Body of pancreas (tissue), 4 donors: Measurements from ENCODE around the gene NCS1. TPM values are rescaled to one million over a fixed set of nuclear protein-coding genes. Genes with fewer than 3 reads are reported as not detected.

Experiments
- ATAC-seq: fragments of 150-250 bp; one replicate; pipeline ENCODE4 v1.9.1; 2016
- DNase-seq, 4 donors: peaks; one replicate each; pipeline ENCODE4 v3.0.0-alpha.2; 2019
- H3K27ac ChIP-seq, 4 donors: fragments of 200-600 bp; sonication (generic); 1 replicate in 3 of 4; 2 replicates in 1 of 4; pipeline versions ENCODE4 v1.5.1 to v1.6.1; 2016 to 2019; ENCODE audit warnings: mild to moderate bottlenecking in 1 of 4, mixed read lengths in 1 of 4, moderate library complexity in 1 of 4
- H3K27me3 ChIP-seq, 2 donors: fragments of 200-600 bp; sonication (generic); one replicate each; pipeline ENCODE4 v1.6.0; 2016; ENCODE audit warnings: mild to moderate bottlenecking in 1 of 2
- H3K36me3 ChIP-seq, 2 donors: fragments of 200-600 bp; sonication (generic); replicated peaks in 1 of 2; 2 replicates each; pipeline ENCODE4 v1.5.1; 2016; ENCODE audit warnings: low read depth in 2 of 2; ENCODE audit not compliant: insufficient read depth in 1 of 2
- H3K4me1 ChIP-seq: fragments of 200-600 bp; sonication (generic); one replicate; pipeline ENCODE4 v1.6.0; 2016
- H3K4me3 ChIP-seq, 2 donors: fragments of 200-600 bp; sonication (generic); 1 replicate in 1 of 2; 2 replicates in 1 of 2; pipeline ENCODE4 v1.5.1; 2016 to 2019
- H3K9me3 ChIP-seq, 3 donors: fragments of 200-600 bp; sonication (generic); 1 replicate in 2 of 3; 2 replicates in 1 of 3; pipeline ENCODE4 v1.5.1; 2016
- CTCF ChIP-seq, 7 experiments: fragments of 450-650 bp in 4 of 7; fragments of 200-600 bp in 3 of 7; sonication (generic) in 3 of 7; IDR thresholded peaks; one replicate each; pipeline ENCODE4 v1.5.1; 2016 to 2019; ENCODE audit warnings: antibody characterized with exemption in 7 of 7
- POLR2A ChIP-seq, 3 donors: fragments of 450-650 bp; IDR thresholded peaks; one replicate each; pipeline ENCODE4 v1.6.1; 2016; ENCODE audit warnings: antibody characterized with exemption in 3 of 3, mild to moderate bottlenecking in 2 of 3
- WGBS, 2 donors: methylation state at CpG; one replicate each; pipeline ENCODE4 v1.1.5; 2017; 5-methylcytosine and 5-hydroxymethylcytosine counted together
- intact Hi-C: fragments of 100-400 bp; cut with DNase I; formaldehyde crosslinking; loops from one replicate; pipeline ENCODE4 v1.15.1; 2023
- total RNA-seq, 2 donors: library from RNA; depleted of rRNA; stranded (reverse); fragments of >200 nt; gene quantifications; one replicate each; pipeline ENCODE4 v1.1.0, GENCODE V29; 2016

NCS1 gene
- total RNA-seq, 2 donors from 2014 or later = 3.9 to 4.3 TPM

GRCh38 chr9:130182381-130182909 lies 10.2 kb downstream of the NCS1 start:
- Histone ChIP-seq H3K36me3 (no peaks in the 10 kb centered on the region), H3K9me3 (no peaks in the 10 kb centered on the region), H3K27ac (peak overlapping the region; percentile 54 to 80 (median 74)), H3K4me3 (no peak overlapping the region), H3K27me3 (no peaks in the 10 kb centered on the region), H3K4me1 (peaks cover 45% of the 10 kb centered on the region)
- no peak for TF ChIP-seq POLR2A (IDR thresholded peaks at IDR 0.05)
- TF ChIP-seq CTCF (IDR thresholded peaks at IDR 0.05) = no peak
- no peak for ATAC-seq
- 88 to 90% methylated on average over 8 to 17 of the region's 17 CpGs for WGBS, 2 donors
- DNase-seq = no peak
- intact Hi-C loops = no loop called here

GRCh38 chr9:130183133-130183762 lies 11.0 kb downstream of the NCS1 start:
- H3K36me3 ChIP-seq = no peaks in the 10 kb centered on the region
- intact Hi-C loops = no loop called here
- H3K4me1 ChIP-seq = peaks cover 50% of the 10 kb centered on the region
- TF ChIP-seq CTCF (IDR thresholded peaks at IDR 0.05) (no peak), POLR2A (IDR thresholded peaks at IDR 0.05) (peak in 2 of 3 donors; percentile 42 to 46)
- WGBS, 2 donors = 42 to 59% methylated on average over 7 of the region's 7 CpGs
- peak; percentile 57 to 71 (median 62) for DNase-seq
- H3K9me3 ChIP-seq = no peaks in the 10 kb centered on the region
- H3K27me3 ChIP-seq = no peaks in the 10 kb centered on the region
- no peak overlapping the region for H3K4me3 ChIP-seq
- peak; percentile 76 for ATAC-seq
- peak overlapping the region; percentile 54 to 80 (median 74) for H3K27ac ChIP-seq

GRCh38 chr9:130185017-130185416 lies 12.8 kb downstream of the NCS1 start:
- TF ChIP-seq POLR2A (IDR thresholded peaks at IDR 0.05) (no peak), CTCF (IDR thresholded peaks at IDR 0.05) (no peak)
- Histone ChIP-seq H3K9me3 (no peaks in the 10 kb centered on the region), H3K27me3 (no peaks in the 10 kb centered on the region), H3K4me1 (peaks cover 50% of the 10 kb centered on the region), H3K36me3 (no peaks in the 10 kb centered on the region), H3K27ac (peak overlapping the region in 3 of 4 donors; percentile 44 to 84 (median 75)), H3K4me3 (no peak overlapping the region)
- intact Hi-C loops = no loop called here
- ATAC-seq (no peak), DNase-seq (no peak)
- 89 to 100% methylated on average over 3 to 15 of the region's 15 CpGs for WGBS, 2 donors

- Histone ChIP-seq H3K27ac (peak overlapping the region in 3 of 4 donors; percentile 44 to 84 (median 75)), H3K4me3 (no peak overlapping the region), H3K36me3 (no peaks in the 10 kb centered on the region), H3K4me1 (peaks cover 50% of the 10 kb centered on the region), H3K9me3 (no peaks in the 10 kb centered on the region), H3K27me3 (no peaks in the 10 kb centered on the region)
- WGBS, 2 donors = 86 to 95% methylated on average over 10 to 16 of the region's 17 CpGs
- TF ChIP-seq POLR2A (IDR thresholded peaks at IDR 0.05) = no peak
- TF ChIP-seq CTCF (IDR thresholded peaks at IDR 0.05) = no peak
- no peak for ATAC-seq
- no peak for DNase-seq
- intact Hi-C loops = no loop called here
These were observed 13.4 kb downstream of the NCS1 start for GRCh38 chr9:130185490-130186031.
